Thymus (tissue), 11 donors: ENCODE results near the gene EEF1AKMT1. TPM values are rescaled to one million over a fixed set of nuclear protein-coding genes. Genes with fewer than 3 reads are reported as not detected.

Experiments
- DNase-seq, 9 donors: peaks; one replicate each; pipeline ENCODE4 v3.0.0-alpha.2; 2013; ENCODE audit warnings: low spot score in 9 of 9, low read depth in 6 of 9, missing footprints in 1 of 9
- H3K27ac ChIP-seq, 2 donors: one replicate each; pipeline ENCODE4 v1.5.1; 2013; ENCODE audit warnings: control low read depth in 1 of 2, low read depth in 1 of 2, low read length in 1 of 2, mild to moderate bottlenecking in 1 of 2, moderate library complexity in 1 of 2
- H3K27me3 ChIP-seq, 2 donors: one replicate each; pipeline ENCODE4 v1.5.1; 2013; ENCODE audit warnings: low read length in 1 of 2; ENCODE audit not compliant: control insufficient read depth in 2 of 2, insufficient read depth in 1 of 2
- H3K36me3 ChIP-seq, 2 donors: one replicate each; pipeline ENCODE4 v1.5.1; 2013; ENCODE audit warnings: low read length in 1 of 2, mild to moderate bottlenecking in 1 of 2, moderate library complexity in 1 of 2; ENCODE audit not compliant: control insufficient read depth in 2 of 2, insufficient read depth in 2 of 2
- H3K4me1 ChIP-seq, 2 donors: one replicate each; pipeline ENCODE4 v1.5.1; 2013; ENCODE audit warnings: low read length in 2 of 2; ENCODE audit not compliant: control insufficient read depth in 2 of 2, insufficient read depth in 2 of 2
- H3K4me3 ChIP-seq, 2 donors: one replicate each; pipeline ENCODE4 v1.5.1; 2013; ENCODE audit warnings: low read length in 2 of 2, control low read depth in 1 of 2, mild to moderate bottlenecking in 1 of 2
- H3K9me3 ChIP-seq, 2 donors: one replicate each; pipeline ENCODE4 v1.5.1; 2013; ENCODE audit warnings: low read length in 1 of 2, mild to moderate bottlenecking in 1 of 2; ENCODE audit not compliant: control insufficient read depth in 2 of 2, insufficient read depth in 1 of 2
- WGBS: extraction: QIAGEN DNeasy Blood & Tissue Kit; methylation state at CpG from one replicate; pipeline ENCODE4 v1.1.7; 2013; 5-methylcytosine and 5-hydroxymethylcytosine counted together
- polyA plus RNA-seq: library from polyadenylated mRNA; stranded (reverse); fragments of 200-250 nt; gene quantifications from one replicate; pipeline ENCODE4 v1.2.3, GENCODE V29; 2013
- total RNA-seq: library from RNA; stranded (reverse); fragments of 120-200 nt; gene quantifications from one replicate; pipeline ENCODE4 v1.2.4, GENCODE V29; 2013
- donor health status: healthy.

Gene EEF1AKMT1
- total and polyA plus RNA-seq, 2 donors: 13.4 TPM

GRCh38 chr13:20782116-20782708, 8.5 kb upstream of the EEF1AKMT1 start:
- Histone ChIP-seq H3K9me3 (no peaks in the 10 kb centered on the region), H3K4me1 (no peaks in the 10 kb centered on the region), H3K27me3 (no peaks in the 10 kb centered on the region), H3K27ac (no peak overlapping the region), H3K36me3 (peaks cover under 1 to 21% of the 10 kb centered on the region in 2 donors), H3K4me3 (no peak overlapping the region)
- no peak for DNase-seq
- 98% methylated on average over 3 of the region's 3 CpGs for WGBS

- Histone ChIP-seq H3K9me3 (no peaks in the 10 kb centered on the region), H3K36me3 (peaks cover 0 to 16% of the 10 kb centered on the region in 2 donors), H3K4me3 (no peak overlapping the region), H3K4me1 (no peaks in the 10 kb centered on the region), H3K27me3 (no peaks in the 10 kb centered on the region), H3K27ac (no peak overlapping the region)
- no peak for DNase-seq
- 97% methylated on average over 1 of the region's 1 CpG for WGBS
Observed at GRCh38 chr13:20780317-20780716, 6.6 kb upstream of the EEF1AKMT1 start.

GRCh38 chr13:20779405-20779804, 5.6 kb upstream of the EEF1AKMT1 start:
- Histone ChIP-seq H3K9me3 (no peaks in the 10 kb centered on the region), H3K36me3 (peaks cover 0 to 11% of the 10 kb centered on the region in 2 donors), H3K4me3 (no peak overlapping the region), H3K27me3 (no peaks in the 10 kb centered on the region), H3K27ac (no peak overlapping the region), H3K4me1 (peaks cover 0 to under 1% of the 10 kb centered on the region in 2 donors)
- WGBS: 97% methylated on average over 7 of the region's 7 CpGs
- DNase-seq: no peak

- 100% methylated on average over 1 of the region's 1 CpG for WGBS
- Histone ChIP-seq H3K36me3 (peaks cover 0 to 9% of the 10 kb centered on the region in 2 donors), H3K9me3 (no peaks in the 10 kb centered on the region), H3K27me3 (no peaks in the 10 kb centered on the region), H3K27ac (no peak overlapping the region), H3K4me3 (no peak overlapping the region), H3K4me1 (peaks cover 0 to 6% of the 10 kb centered on the region in 2 donors)
- no peak for DNase-seq
Observed at GRCh38 chr13:20778311-20778710, 4.5 kb upstream of the EEF1AKMT1 start.

GRCh38 chr13:20776751-20777150, 3.0 kb upstream of the EEF1AKMT1 start:
- Histone ChIP-seq H3K4me3 (no peak overlapping the region), H3K9me3 (peaks cover 0 to under 1% of the 10 kb centered on the region in 2 donors), H3K27me3 (no peaks in the 10 kb centered on the region), H3K4me1 (peaks cover 9 to 16% of the 10 kb centered on the region in 2 donors), H3K36me3 (no peaks in the 10 kb centered on the region), H3K27ac (no peak overlapping the region)
- no peak for DNase-seq
- 100% methylated on average over 1 of the region's 1 CpG for WGBS

- no peak overlapping the region for H3K4me3 ChIP-seq
Observed at GRCh38 chr13:20775961-20776360, 2.2 kb upstream of the EEF1AKMT1 start.

GRCh38 chr13:20774746-20775145, 985 bp upstream of the EEF1AKMT1 start:
- H3K36me3 ChIP-seq: peaks cover 0 to 13% of the 10 kb centered on the region in 2 donors
- no peak for DNase-seq
- no peaks in the 10 kb centered on the region for H3K27me3 ChIP-seq
- peaks cover 9 to 16% of the 10 kb centered on the region in 2 donors for H3K4me1 ChIP-seq
- 94% methylated on average over 1 of the region's 1 CpG for WGBS
- no peak overlapping the region for H3K27ac ChIP-seq
- H3K9me3 ChIP-seq: peaks cover 0 to 3% of the 10 kb centered on the region in 2 donors
- no peak overlapping the region for H3K4me3 ChIP-seq

More at GRCh38 chr13:20775961-20776360, 2.2 kb upstream of the EEF1AKMT1 start:
- H3K27me3 ChIP-seq: no peaks in the 10 kb centered on the region
- peaks cover 9 to 16% of the 10 kb centered on the region in 2 donors for H3K4me1 ChIP-seq
- DNase-seq: no peak
- no peak overlapping the region for H3K27ac ChIP-seq
- 97% methylated on average over 2 of the region's 2 CpGs for WGBS
- peaks cover 0 to 6% of the 10 kb centered on the region in 2 donors for H3K36me3 ChIP-seq
- H3K9me3 ChIP-seq: peaks cover 0 to 3% of the 10 kb centered on the region in 2 donors

- Histone ChIP-seq H3K4me1 (peaks cover 9 to 16% of the 10 kb centered on the region in 2 donors), H3K27me3 (no peaks in the 10 kb centered on the region), H3K36me3 (peaks cover 0 to 19% of the 10 kb centered on the region in 2 donors), H3K27ac (peak overlapping the region; percentile 68 to 98), H3K9me3 (peaks cover 0 to 7% of the 10 kb centered on the region in 2 donors), H3K4me3 (peak overlapping the region; percentile 65 to 83)
- no peak for DNase-seq
- WGBS: 89% methylated on average over 10 of the region's 10 CpGs
Observed at GRCh38 chr13:20772401-20773131, 1.2 kb downstream of the EEF1AKMT1 start.

- H3K27me3 ChIP-seq: no peaks in the 10 kb centered on the region
- H3K4me1 ChIP-seq: peaks cover 9 to 16% of the 10 kb centered on the region in 2 donors
- peaks cover 0 to 7% of the 10 kb centered on the region in 2 donors for H3K9me3 ChIP-seq
- H3K27ac ChIP-seq: no peak overlapping the region
- 100% methylated on average over 1 of the region's 1 CpG for WGBS
- no peak for DNase-seq
- H3K4me3 ChIP-seq: no peak overlapping the region
- H3K36me3 ChIP-seq: peaks cover 0 to 19% of the 10 kb centered on the region in 2 donors
Observed at GRCh38 chr13:20769834-20770233, 3.9 kb downstream of the EEF1AKMT1 start.
